NCI-H2029 treated with DMSO at 0.1 percent for 48 hours (cell line): ENCODE results near the gene STARD10.
"Not testable (repeated sequence)": the region's sequence is repeated elsewhere in the genome, so short reads cannot be mapped to it uniquely, and the experiment has no call there.

Experiments used
- DNase-seq: peaks from one replicate; lab custom pipeline; 2025; lab: John Stamatoyannopoulos, UW

The STARD10 gene

DNA sequence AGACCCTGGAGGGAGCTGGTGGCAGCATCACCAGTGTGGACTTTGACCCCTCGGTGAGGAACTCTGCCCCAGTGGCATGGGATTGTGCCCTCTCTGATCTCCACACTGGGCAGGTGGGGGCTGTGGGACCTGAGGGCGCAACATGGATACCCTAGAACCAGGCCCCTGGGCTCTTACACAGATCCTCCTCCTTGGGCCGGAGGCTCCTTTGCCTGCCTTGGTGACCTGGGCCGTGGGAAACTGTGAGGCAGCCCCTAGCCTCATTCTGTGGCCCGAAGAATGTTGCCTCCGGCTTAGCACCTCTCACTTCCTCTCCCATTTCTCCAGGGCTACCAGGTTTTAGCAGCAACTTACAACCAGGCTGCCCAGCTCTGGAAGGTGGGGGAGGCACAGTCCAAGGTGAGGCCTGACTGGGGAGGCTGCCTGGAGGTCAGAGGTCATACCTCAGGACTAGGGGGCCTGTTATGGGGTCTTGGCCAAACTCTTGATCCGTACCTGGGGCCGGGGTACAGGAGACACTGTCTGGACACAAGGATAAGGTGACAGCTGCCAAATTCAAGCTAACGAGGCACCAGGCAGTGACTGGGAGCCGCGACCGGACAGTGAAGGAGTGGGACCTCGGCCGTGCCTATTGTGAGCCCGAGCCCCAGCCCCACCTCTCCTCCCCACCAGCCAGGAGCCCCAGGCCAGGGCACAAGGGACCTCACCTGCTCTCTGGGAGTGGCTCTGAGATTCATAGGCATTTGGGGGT, 32.5 kb upstream of the STARD10 start:
- DNase-seq, result no peak

GRCh38 chr11:72825661-72826060, 31.8 kb upstream of the STARD10 start:
- no peak for DNase-seq

- no peak for DNase-seq
Measured at GRCh38 chr11:72824811-72825505, 31.1 kb upstream of the STARD10 start.

GRCh38 chr11:72824020-72824419, 30.2 kb upstream of the STARD10 start:
- DNase-seq, result no peak

DNA sequence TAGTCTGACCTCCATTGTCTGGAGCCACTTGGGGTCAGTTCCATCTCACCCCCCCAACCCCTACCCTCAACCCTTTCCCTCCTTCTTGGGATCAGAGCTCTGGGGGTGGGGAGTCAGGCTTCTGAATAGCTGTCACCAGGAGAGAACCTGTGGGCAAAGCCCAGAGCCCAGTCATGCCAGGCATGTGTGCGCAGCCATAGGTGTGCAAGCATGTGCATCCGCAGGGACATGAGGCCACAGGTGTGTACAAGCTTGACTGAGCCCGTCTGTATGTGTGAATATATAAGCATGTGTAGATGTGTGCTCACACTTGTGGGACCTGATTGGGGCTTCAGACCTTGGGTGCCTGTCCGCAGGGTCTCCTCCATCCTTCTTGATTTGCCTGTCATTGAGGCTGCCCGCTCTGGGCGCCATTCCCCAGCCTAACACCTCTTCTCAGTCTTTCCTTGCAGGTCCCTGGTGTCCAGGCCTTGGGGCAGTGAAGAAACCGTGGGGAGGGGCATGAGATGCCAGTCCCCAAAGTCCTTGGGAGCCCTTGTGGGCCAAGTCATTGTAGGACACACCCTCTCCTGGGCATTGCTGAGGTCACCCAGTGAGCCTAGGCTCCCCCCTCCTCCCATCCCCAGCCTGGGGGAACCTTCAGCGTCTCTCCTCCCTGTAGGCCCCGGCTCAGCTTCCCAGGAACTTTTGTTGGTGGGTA, 29.4 kb upstream of the STARD10 start:
- no peak for DNase-seq

DNA sequence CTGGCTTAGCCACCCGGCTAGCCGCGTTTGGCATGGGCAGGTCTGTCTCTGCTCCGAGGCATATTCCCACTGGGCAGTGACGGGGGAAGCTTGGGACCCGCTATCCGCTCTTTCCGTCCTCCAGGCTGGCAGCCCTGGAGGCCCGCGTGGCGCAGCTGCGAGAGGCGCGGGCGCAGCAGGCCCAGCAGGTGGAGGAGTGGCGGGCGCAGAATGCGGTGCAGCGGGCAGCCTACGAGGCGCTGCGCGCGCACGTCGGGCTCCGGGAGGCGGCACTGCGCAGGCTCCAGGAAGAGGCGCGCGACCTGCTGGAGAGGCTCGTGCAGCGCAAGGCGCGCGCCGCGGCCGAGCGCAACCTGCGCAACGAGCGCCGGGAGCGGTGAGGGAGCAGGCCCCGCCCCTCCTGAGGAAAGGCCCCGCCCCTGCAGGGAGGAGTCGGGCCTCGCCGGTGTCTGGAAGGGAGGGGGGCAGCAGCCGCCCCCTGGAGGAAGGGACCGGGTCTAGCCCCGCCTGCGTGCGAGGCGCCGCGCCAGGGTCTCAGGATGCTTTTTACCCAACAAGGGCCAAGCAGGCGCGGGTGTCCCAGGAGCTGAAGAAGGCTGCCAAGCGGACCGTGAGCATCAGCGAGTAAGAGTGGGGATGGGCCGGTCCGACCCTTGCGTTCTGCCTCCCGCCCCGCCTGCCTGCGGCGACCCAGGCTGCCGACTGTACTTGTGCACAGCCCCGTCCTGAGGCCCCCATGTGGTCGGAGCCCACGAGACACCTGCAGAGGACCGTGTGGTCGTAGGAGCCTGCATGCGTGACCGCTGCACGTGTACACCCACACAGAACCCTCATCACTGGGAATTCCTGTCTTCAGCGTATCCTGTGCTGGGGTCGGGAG, 28.3 kb upstream of the STARD10 start:
- DNase-seq, result peak; percentile 55

- DNase-seq, result no peak
Measured at GRCh38 chr11:72821221-72821919, 27.5 kb upstream of the STARD10 start.

GRCh38 chr11:72820439-72821139, 26.7 kb upstream of the STARD10 start:
- no peak for DNase-seq

- no peak for DNase-seq
Measured at GRCh38 chr11:72818971-72819370, 25.1 kb upstream of the STARD10 start.

- no peak for DNase-seq
Measured at GRCh38 chr11:72817966-72818365, 24.1 kb upstream of the STARD10 start.

GRCh38 chr11:72816404-72816990, 22.6 kb upstream of the STARD10 start:
- DNase-seq, result no peak

DNA sequence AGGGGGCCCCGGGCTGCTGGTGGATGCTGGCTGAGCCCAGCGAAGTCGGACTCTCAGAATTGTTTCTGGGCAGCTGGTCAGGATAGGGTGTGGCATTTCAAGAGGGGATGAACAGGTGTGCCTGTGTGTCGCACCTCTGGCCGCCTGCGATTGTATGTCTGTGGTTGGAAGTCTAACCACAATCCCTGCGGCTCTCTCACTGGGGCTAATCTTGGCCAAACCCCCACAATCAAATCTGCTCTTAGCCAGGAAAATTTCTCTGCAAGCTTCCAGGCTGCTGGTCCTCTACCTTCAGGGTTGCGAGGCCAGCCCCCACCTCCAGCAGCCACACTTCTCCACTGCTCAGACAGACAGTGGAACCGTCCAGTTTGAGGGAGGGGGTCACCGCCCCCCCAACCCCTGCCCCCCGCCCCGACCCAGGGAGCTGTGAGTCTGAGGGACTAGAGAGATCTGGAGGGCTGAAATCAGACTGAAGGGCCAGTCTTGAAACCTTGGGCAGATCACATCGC, 21.3 kb upstream of the STARD10 start:
- DNase-seq, result peak; percentile 22

- DNase-seq, result peak; percentile 49
Measured at GRCh38 chr11:72814286-72815109, 20.7 kb upstream of the STARD10 start, which contains the start of gene ATG16L2. Gene ATG16L2, plus strand, starts transcription at chr11:72814411. Its CDS starts 35 bp downstream, at chr11:72814446.

DNA sequence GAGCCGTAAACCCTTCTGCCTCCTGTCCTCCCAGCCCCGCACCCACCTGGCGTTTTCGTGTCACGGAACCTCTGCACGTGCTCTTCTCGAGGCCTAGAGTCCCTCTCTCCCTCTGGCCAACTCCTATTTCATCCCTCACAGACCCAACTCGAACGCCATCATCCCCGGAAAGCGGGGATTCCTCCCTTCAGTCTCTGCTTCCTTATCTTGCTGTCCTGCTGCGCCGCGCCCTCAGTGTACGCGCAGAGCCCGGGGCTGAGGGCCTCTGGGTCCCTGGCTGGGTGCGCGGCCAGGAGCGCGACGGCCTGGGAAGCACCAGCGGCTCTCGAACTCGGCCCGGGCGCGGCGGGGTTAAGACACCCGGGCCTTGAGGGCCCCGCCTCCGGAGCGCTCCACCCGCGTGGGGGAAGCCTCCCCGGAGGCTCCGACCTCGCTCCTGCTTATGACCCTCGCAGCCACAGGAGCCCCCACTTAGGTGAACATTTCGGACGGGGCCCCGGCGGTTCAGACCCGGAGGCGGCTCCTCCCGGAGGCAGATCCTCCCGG, 20.0 kb upstream of the STARD10 start:
- DNase-seq, result peak; percentile 49

DNA sequence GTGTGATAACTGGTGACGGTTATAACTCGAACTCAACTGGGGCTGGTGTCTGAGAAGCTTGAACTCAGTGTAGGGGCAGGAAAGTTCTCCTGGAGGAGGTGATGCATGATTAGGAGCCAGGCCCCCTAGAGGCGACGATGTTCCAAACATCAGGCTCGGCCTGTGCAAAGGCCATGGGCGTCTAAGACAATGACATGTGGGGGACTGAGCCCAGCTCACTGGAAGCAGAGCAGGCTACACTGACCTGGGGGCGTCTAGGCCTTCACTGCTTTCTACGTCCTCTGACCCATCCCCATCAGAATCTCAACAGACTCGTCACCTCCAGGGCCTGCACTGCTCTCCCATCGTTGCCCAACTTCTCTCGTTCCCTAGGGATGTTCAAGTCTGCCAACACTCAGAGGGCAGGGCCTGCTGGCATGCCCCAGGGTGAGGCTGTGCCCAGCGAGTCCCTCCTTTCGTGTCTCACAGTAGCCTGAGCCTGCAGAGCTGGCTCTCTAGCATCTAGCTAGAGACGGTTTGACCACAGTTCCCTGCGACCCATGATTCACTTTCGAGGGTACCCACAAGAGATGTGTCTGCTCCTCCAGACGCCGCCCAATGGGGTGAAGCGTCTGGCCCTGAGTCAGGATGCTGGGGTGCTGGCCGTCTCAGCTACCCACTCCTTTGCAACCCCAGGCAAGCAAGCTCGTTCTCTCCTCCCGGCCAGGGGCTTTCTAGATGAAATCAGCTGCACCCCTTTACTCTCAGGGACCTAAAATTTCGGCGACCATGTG, 19.3 kb upstream of the STARD10 start:
- DNase-seq, result no peak

DNA sequence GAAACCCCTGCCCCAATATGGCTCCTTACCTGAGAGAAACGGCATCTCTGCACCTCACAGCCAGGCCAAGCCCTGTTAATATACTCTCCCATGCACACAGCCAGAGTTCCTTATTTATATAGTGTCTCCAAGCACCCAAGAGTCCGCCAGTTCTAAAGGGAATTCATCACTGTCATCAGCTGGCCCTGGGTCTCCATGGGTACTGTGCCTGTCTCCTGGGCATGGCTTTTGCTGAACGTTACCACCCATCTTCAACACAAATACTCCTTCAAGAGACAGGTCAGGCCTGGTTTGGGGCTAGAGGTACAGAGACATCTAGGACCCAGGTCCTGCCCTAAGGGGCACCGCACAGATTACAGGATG, 18.7 kb upstream of the STARD10 start:
- peak; percentile 31 for DNase-seq

- DNase-seq, result not testable (repeated sequence)
Measured at GRCh38 chr11:72811686-72812085, 17.8 kb upstream of the STARD10 start.

GRCh38 chr11:72808331-72808798, 14.5 kb upstream of the STARD10 start:
- DNase-seq, result no peak
